ENCODE results near the gene KNDC1. TPM values are rescaled to one million over a fixed set of nuclear protein-coding genes. Genes with fewer than 3 reads are reported as not detected.

Gene KNDC1
- total and polyA plus RNA-seq, 2 of the 13 experiments (the other 11 are each of a cell fraction or from before 2014, with no cell fraction given) = 0.69 TPM; not detected in 1

- TF ChIP-seq MNT (IDR thresholded peaks at IDR 0.05) (peak; percentile 36; the same call in 1 of the 2 replicates), ZNF691 (CRISPR knock-in tag; IDR thresholded peaks at IDR 0.05; ENCODE audit: borderline replicate concordance, low read depth) (no peak), ZNF678 (CRISPR knock-in tag; IDR thresholded peaks at IDR 0.05) (no peak)
Measured at GRCh38 chr10:133241501-133242205, 81.6 kb downstream of the KNDC1 start (continued).

- Histone ChIP-seq H3K4me3 (replicated peaks in 1 of 3; ENCODE audit: insufficient read depth in 1 of 3, low read depth in 2 of 3, low read length in 3 of 3) (no peak overlapping the region), H3K9me3 (ENCODE audit: low read length) (no peaks in the 10 kb centered on the region), H3K27me3 (ENCODE audit: control insufficient read depth in 1 of 2, insufficient read depth in 2 of 2, low read length in 2 of 2) (peaks cover 18 to 67% of the 10 kb centered on the region in 2 experiments), H3K79me2 (ENCODE audit: insufficient read depth, low read length) (no peaks in the 10 kb centered on the region), H2AFZ (ENCODE audit: low read length) (no peak overlapping the region), H3K36me3 (replicated peaks in 1 of 2; ENCODE audit: control insufficient read depth in 1 of 2, insufficient read depth in 2 of 2, low read length in 2 of 2) (no peaks in the 10 kb centered on the region), H3K27ac (ENCODE audit: extremely low read length, insufficient read depth, low read length) (no peak overlapping the region), H3K9ac (ENCODE audit: insufficient read depth, low read depth, low read length) (no peak overlapping the region), H3K4me2 (ENCODE audit: low read depth, low read length) (no peak overlapping the region), H3K4me1 (ENCODE audit: insufficient read depth, low read length) (peaks cover 23% of the 10 kb centered on the region), H4K20me1 (ENCODE audit: insufficient read depth, low read length) (no peaks in the 10 kb centered on the region)
- TF ChIP-seq JUNB (CRISPR knock-in tag; IDR thresholded peaks at IDR 0.05; ENCODE audit: borderline replicate concordance) = no peak
- TF ChIP-seq BRCA1 (CRISPR knock-in tag; IDR thresholded peaks at IDR 0.05) = no peak
- peak; percentile 60; the same call in 1 of the 2 replicates for TF ChIP-seq USF2 (IDR thresholded peaks at IDR 0.05; ENCODE audit: low read depth, low read length)
- TF ChIP-seq USF2 (CRISPR knock-in tag; IDR thresholded peaks at IDR 0.05; ENCODE audit: borderline replicate concordance) = no peak
- TF ChIP-seq RXRA (CRISPR knock-in tag; IDR thresholded peaks at IDR 0.05) = no peak
- TF ChIP-seq MNT (IDR thresholded peaks at IDR 0.05) = peak; percentile 94
- peak; percentile 70 for TF ChIP-seq BHLHE40 (IDR thresholded peaks at IDR 0.05; ENCODE audit: low read length)
- peak; percentile 31; the same call in 1 of the 2 replicates for TF ChIP-seq CREB1 (IDR thresholded peaks at IDR 0.05)
- TF ChIP-seq CREB1 (CRISPR knock-in tag; IDR thresholded peaks at IDR 0.05) = no peak
- no peak for TF ChIP-seq SAFB2 (CRISPR knock-in tag; IDR thresholded peaks at IDR 0.05; ENCODE audit: borderline replicate concordance, low read depth)
- peak; percentile 27; the same call in 1 of the 2 replicates for TF ChIP-seq RAD51 (IDR thresholded peaks at IDR 0.05; ENCODE audit: borderline replicate concordance)
- no peak for TF ChIP-seq TMF1 (CRISPR knock-in tag; IDR thresholded peaks at IDR 0.05; ENCODE audit: low read depth)
- intact Hi-C loops (cut with micrococcal nuclease; ENCODE audit: unreplicated experiment) = no loop called here
- no TSS peak for BruUV-seq (replicated peaks)
- DNase-seq (ENCODE audit: low spot score) (no peak), ATAC-seq (no peak), FAIRE-seq (no peak)
- in situ Hi-C loops (cut with HindIII; ENCODE audit: extremely low pct_ligation_motif_present, low pct_unique_long_range_greater_than_20kb) = no loop called here
- ChIA-PET CTCF (ENCODE audit: low intra/inter-chr PET ratio, low total read pairs) (no interaction called here), POLR2A (no interaction called here)
- 25% methylated on average over 16 of the region's 27 CpGs for WGBS (ENCODE audit: low lambda C conversion rate)
Measured at GRCh38 chr10:133242611-133243356, 82.8 kb downstream of the KNDC1 start.

Measured in HepG2 (cell line).